Gastroesophageal sphincter (tissue), 3 donors: ENCODE results near the gene NOD2.

Source experiments
- CTCF ChIP-seq, 4 experiments: fragments of 200-600 bp in 2 of 4; fragments of 450-650 bp in 2 of 4; sonication (generic) in 1 of 4; IDR thresholded peaks; one replicate each; pipeline ENCODE4 v1.5.1; 2017 to 2019; ENCODE audit warnings: antibody characterized with exemption in 4 of 4, mild to moderate bottlenecking in 2 of 4, moderate library complexity in 2 of 4
- POLR2A ChIP-seq, 2 donors: fragments of 450-650 bp; IDR thresholded peaks; one replicate each; pipeline ENCODE4 v1.6.1; 2017; ENCODE audit warnings: antibody characterized with exemption in 2 of 2, mild to moderate bottlenecking in 2 of 2, moderate library complexity in 1 of 2

- TF ChIP-seq POLR2A (IDR thresholded peaks at IDR 0.05) (no peak), CTCF (IDR thresholded peaks at IDR 0.05) (no peak)
Observed at GRCh38 chr16:50646345-50646744, 47.1 kb upstream of the NOD2 start.
